ENCODE data around the gene HLA-DPA1.
"Not testable (repeated sequence)": the region's sequence is repeated elsewhere in the genome, so short reads cannot be mapped to it uniquely, and the experiment has no call there.

HLA-DPA1 gene

GRCh38 chr6:33064723-33065122 lies 8.7 kb downstream of the HLA-DPA1 start:
- no peak for DNase-seq (ENCODE audit: low spot score)

GRCh38 chr6:33063435-33063834 lies 10.0 kb downstream of the HLA-DPA1 start:
- not testable (repeated sequence) for DNase-seq (ENCODE audit: low spot score)

GRCh38 chr6:33061987-33062386 lies 11.5 kb downstream of the HLA-DPA1 start:
- DNase-seq (ENCODE audit: low spot score): no peak

GRCh38 chr6:33057222-33058150 lies 16.0 kb downstream of the HLA-DPA1 start:
- DNase-seq (ENCODE audit: low spot score): no peak

GRCh38 chr6:33053230-33053629 lies 20.2 kb downstream of the HLA-DPA1 start:
- DNase-seq (ENCODE audit: low spot score): no peak

GRCh38 chr6:33052627-33053026 lies 20.8 kb downstream of the HLA-DPA1 start:
- no peak for DNase-seq (ENCODE audit: low spot score)

- DNase-seq (ENCODE audit: low spot score): no peak
Observed at GRCh38 chr6:33050014-33050810, 23.2 kb downstream of the HLA-DPA1 start.

- no peak for DNase-seq (ENCODE audit: low spot score)
Observed at GRCh38 chr6:33049323-33050013, 24.0 kb downstream of the HLA-DPA1 start.

- DNase-seq (ENCODE audit: low spot score): no peak
Observed at GRCh38 chr6:33040157-33040556, 33.3 kb downstream of the HLA-DPA1 start.

- no peak for DNase-seq (ENCODE audit: low spot score)
Observed at GRCh38 chr6:33036535-33036934, 36.9 kb downstream of the HLA-DPA1 start.

GRCh38 chr6:33034554-33034953 lies 38.9 kb downstream of the HLA-DPA1 start:
- no peak for DNase-seq (ENCODE audit: low spot score)

- no peak for DNase-seq (ENCODE audit: low spot score)
Observed at GRCh38 chr6:33030245-33030644, 43.2 kb downstream of the HLA-DPA1 start.

- peak; percentile 65 for DNase-seq (ENCODE audit: low spot score)
Observed at GRCh38 chr6:33029328-33030184, 43.9 kb downstream of the HLA-DPA1 start.

GRCh38 chr6:33028220-33028849 lies 45.1 kb downstream of the HLA-DPA1 start:
- no peak for DNase-seq (ENCODE audit: low spot score)

- no peak for DNase-seq (ENCODE audit: low spot score)
Observed at GRCh38 chr6:33024521-33024920, 48.9 kb downstream of the HLA-DPA1 start.

- DNase-seq (ENCODE audit: low spot score): no peak
Observed at GRCh38 chr6:33023536-33023935, 49.9 kb downstream of the HLA-DPA1 start.

- no peak for DNase-seq (ENCODE audit: low spot score)
Observed at GRCh38 chr6:33021917-33022316, 51.5 kb downstream of the HLA-DPA1 start.

GRCh38 chr6:33019372-33019771 lies 54.1 kb downstream of the HLA-DPA1 start:
- DNase-seq (ENCODE audit: low spot score): no peak

- peak; percentile 75 for DNase-seq (ENCODE audit: low spot score)
Observed at GRCh38 chr6:33018904-33019303, 54.5 kb downstream of the HLA-DPA1 start.

- no peak for DNase-seq (ENCODE audit: low spot score)
Observed at GRCh38 chr6:33018418-33018817, 55.0 kb downstream of the HLA-DPA1 start.
